SK-N-SH (cell line): ENCODE data around the gene CDH11. TPM values are rescaled to one million over a fixed set of nuclear protein-coding genes. Genes with fewer than 3 reads are reported as not detected.

Experiments used
- CTCF ChIA-PET: fragments of 300-600, 350-600 bp; formaldehyde crosslinking; extraction: SDS; loops from one replicate; lab custom pipeline; 2021; lab: Yijun Ruan, JAX
- POLR2A ChIA-PET: fragments of 350-600 bp; sonication (Branson Sonifier 250); formaldehyde crosslinking; extraction: SDS; loops from one replicate; lab custom pipeline; 2020; ENCODE audit warnings: antibody characterized with exemption, inconsistent platforms; lab: Yijun Ruan, JAX
- DNase-seq: peaks from one replicate; pipeline ENCODE4 v3.0.0; 2012
- H2AFZ ChIP-seq: fragments of 200-600 bp; sonication (generic); 2 replicates; pipeline ENCODE4 v1.8.1; 2016; ENCODE audit warnings: antibody characterized with exemption, mild to moderate bottlenecking, low read depth
- H3F3A ChIP-seq: fragments of 200-600 bp; sonication (generic); replicated peaks from 2 replicates; pipeline ENCODE3; 2016; ENCODE audit warnings: antibody characterized with exemption, mild to moderate bottlenecking; ENCODE audit not compliant: insufficient read depth
- H3K27ac ChIP-seq, 2 experiments: fragments of 200-500 bp in 1 of 2; fragments of 200-600 bp in 1 of 2; sonication (Bioruptor generic) in 1 of 2; sonication (generic), shearing (Covaris generic) in 1 of 2; 2 replicates each; pipeline versions ENCODE4 v1.5.1 to v1.6.1; 2014 to 2016; ENCODE audit warnings: low read depth in 2 of 2, inconsistent platforms in 1 of 2, low read length in 1 of 2, mild to moderate bottlenecking in 1 of 2, mixed read lengths in 1 of 2
- H3K27me3 ChIP-seq: fragments of 200-600 bp; sonication (generic), shearing (Covaris generic); 2 replicates; pipeline ENCODE4 v1.6.1; 2016; ENCODE audit warnings: mixed run types; ENCODE audit not compliant: insufficient read depth
- H3K36me3 ChIP-seq, 2 experiments: fragments of 200-500 bp in 1 of 2; fragments of 200-600 bp in 1 of 2; sonication (Bioruptor generic) in 1 of 2; sonication (generic) in 1 of 2; replicated peaks in 1 of 2; 2 replicates each; pipeline versions ENCODE3 to v1.5.1; 2014 to 2016; ENCODE audit warnings: low read length in 1 of 2, mild to moderate bottlenecking in 1 of 2; ENCODE audit not compliant: insufficient read depth in 2 of 2, control insufficient read depth in 1 of 2
- H3K4me1 ChIP-seq, 2 experiments: fragments of 200-500 bp in 1 of 2; fragments of 200-600 bp in 1 of 2; sonication (Bioruptor generic) in 1 of 2; sonication (generic), shearing (Covaris generic) in 1 of 2; 2 replicates each; pipeline versions ENCODE4 v1.5.1 to v1.6.1; 2014 to 2016; ENCODE audit warnings: low read depth in 1 of 2, low read length in 1 of 2, mixed run types in 1 of 2; ENCODE audit not compliant: insufficient read depth in 2 of 2, control insufficient read depth in 1 of 2
- H3K4me2 ChIP-seq: fragments of 200-600 bp; sonication (generic), shearing (Covaris generic); 2 replicates; pipeline ENCODE4 v1.6.1; 2017; ENCODE audit warnings: mixed run types
- H3K4me3 ChIP-seq, 2 experiments: fragments of 200-500 bp in 1 of 2; fragments of 200-600 bp in 1 of 2; sonication (Bioruptor generic) in 1 of 2; sonication (generic), shearing (Covaris generic) in 1 of 2; 2 replicates each; pipeline versions ENCODE4 v1.5.1 to v1.8.1; 2014 to 2016; ENCODE audit warnings: low read depth in 2 of 2, inconsistent platforms in 1 of 2, low read length in 1 of 2, mild to moderate bottlenecking in 1 of 2, mixed read lengths in 1 of 2, moderate library complexity in 1 of 2
- H3K79me2 ChIP-seq: fragments of 200-600 bp; sonication (generic); 2 replicates; pipeline ENCODE4 v1.8.1; 2017; ENCODE audit warnings: mild to moderate bottlenecking; ENCODE audit not compliant: insufficient read depth
- H3K9ac ChIP-seq: fragments of 200-600 bp; sonication (generic); 2 replicates; pipeline ENCODE4 v1.6.1; 2017; ENCODE audit warnings: mixed run types
- H3K9me2 ChIP-seq: fragments of 200-600 bp; sonication (generic); 2 replicates; pipeline ENCODE4 v1.6.1; 2017; ENCODE audit warnings: mixed run types
- H3K9me3 ChIP-seq: fragments of 200-600 bp; sonication (generic); 2 replicates; pipeline ENCODE4 v1.6.1; 2017; ENCODE audit warnings: mixed run types, mild to moderate bottlenecking, moderate library complexity
- H4K20me1 ChIP-seq: fragments of 200-600 bp; sonication (generic); 2 replicates; pipeline ENCODE4 v1.6.1; 2017; ENCODE audit warnings: mild to moderate bottlenecking, mixed run types; ENCODE audit not compliant: insufficient read depth
- CHD2 ChIP-seq: fragments of 150-350 bp; IDR thresholded peaks from 2 replicates; pipeline ENCODE4 v1.6.1; 2018; ENCODE audit warnings: low read length; ENCODE audit not compliant: partially characterized antibody
- CTCF ChIP-seq: fragments of 200-600 bp; sonication (generic); IDR thresholded peaks from 2 replicates; pipeline ENCODE4 v1.6.1; 2017; ENCODE audit warnings: antibody characterized with exemption, mild to moderate bottlenecking, moderate library complexity
- ELF1 ChIP-seq: IDR thresholded peaks from 2 replicates; pipeline ENCODE4 v1.4.0; 2012
- EP300 ChIP-seq, 2 experiments: IDR thresholded peaks; 2 replicates each; pipeline versions ENCODE4 v1.4.0 to v1.6.1; 2012; ENCODE audit warnings: borderline replicate concordance in 1 of 2, low read depth in 1 of 2, low read length in 1 of 2
- EZH2phosphoT487 ChIP-seq: fragments of 200-600 bp; sonication (generic); IDR thresholded peaks from 2 replicates; pipeline ENCODE4 v1.6.1; 2017; ENCODE audit warnings: low read depth, mixed run types, mild to moderate bottlenecking, antibody characterized with exemption, moderate library complexity, borderline replicate concordance
- FOXJ3 ChIP-seq: sonication (generic); formaldehyde crosslinking; IDR thresholded peaks from 2 replicates; pipeline ENCODE4 v1.5.1; 2020; ENCODE audit warnings: mild to moderate bottlenecking, missing genetic modification reagents
- GATA2 ChIP-seq: sonication (generic); formaldehyde crosslinking; IDR thresholded peaks from 2 replicates; pipeline ENCODE4 v1.5.0; 2020; ENCODE audit warnings: mild to moderate bottlenecking, missing genetic modification reagents
- IRF3 ChIP-seq: fragments of 150-350 bp; IDR thresholded peaks from 2 replicates; pipeline ENCODE4 v1.6.1; 2016; ENCODE audit warnings: mild to moderate bottlenecking, low read depth, low read length
- JUND ChIP-seq: IDR thresholded peaks from 2 replicates; pipeline ENCODE4 v1.4.0; 2012
- NRF1 ChIP-seq: IDR thresholded peaks from 2 replicates; pipeline ENCODE4 v1.6.1; 2012; ENCODE audit warnings: low read depth, mild to moderate bottlenecking, low read length
- POLR2AphosphoS5 ChIP-seq: IDR thresholded peaks from 2 replicates; pipeline ENCODE4 v1.6.1; 2012; ENCODE audit warnings: low read depth, low read length
- RCOR1 ChIP-seq: fragments of 150-350 bp; IDR thresholded peaks from 2 replicates; pipeline ENCODE4 v1.6.1; 2017; ENCODE audit warnings: antibody characterized with exemption, low read length
- RFX5 ChIP-seq: IDR thresholded peaks from 2 replicates; pipeline ENCODE4 v1.6.1; 2012; ENCODE audit warnings: mild to moderate bottlenecking, improper control_type of control experiment, low read length
- SIN3A ChIP-seq: IDR thresholded peaks from 2 replicates; pipeline ENCODE4 v1.6.1; 2012; ENCODE audit warnings: low read depth, mild to moderate bottlenecking, low read length, moderate library complexity, borderline replicate concordance
- SMC3 ChIP-seq: IDR thresholded peaks from 2 replicates; pipeline ENCODE4 v1.6.1; 2012; ENCODE audit warnings: low read depth, low read length, improper control_type of control experiment
- TEAD4 ChIP-seq: IDR thresholded peaks from 2 replicates; pipeline ENCODE4 v1.4.0; 2012; ENCODE audit warnings: mild to moderate bottlenecking, borderline replicate concordance; ENCODE audit not compliant: insufficient read depth
- USF1 ChIP-seq: IDR thresholded peaks from 2 replicates; pipeline ENCODE4 v1.4.0; 2012; ENCODE audit warnings: low read depth, borderline replicate concordance
- YY1 ChIP-seq: IDR thresholded peaks from 2 replicates; pipeline ENCODE4 v1.4.0; 2012; ENCODE audit warnings: low read depth, mild to moderate bottlenecking
- polyA plus RNA-seq, 3 experiments: library from polyadenylated mRNA; depleted of rRNA; stranded (reverse); fragments of >200 nt; gene quantifications; 2 replicates each; pipeline ENCODE4 v1.2.3, GENCODE V29; 2012
- TF ChIP-seq, protein P1 (sequence below): IDR thresholded peaks from 2 replicates; pipeline ENCODE4 v1.6.1; 2012; ENCODE audit warnings: mild to moderate bottlenecking, low read depth, low read length, moderate library complexity

The CDH11 gene
- polyA plus RNA-seq, 1 of the 3 experiments (the other 2 are of a cell fraction): 269 TPM

- TF ChIP-seq, protein P1, sequence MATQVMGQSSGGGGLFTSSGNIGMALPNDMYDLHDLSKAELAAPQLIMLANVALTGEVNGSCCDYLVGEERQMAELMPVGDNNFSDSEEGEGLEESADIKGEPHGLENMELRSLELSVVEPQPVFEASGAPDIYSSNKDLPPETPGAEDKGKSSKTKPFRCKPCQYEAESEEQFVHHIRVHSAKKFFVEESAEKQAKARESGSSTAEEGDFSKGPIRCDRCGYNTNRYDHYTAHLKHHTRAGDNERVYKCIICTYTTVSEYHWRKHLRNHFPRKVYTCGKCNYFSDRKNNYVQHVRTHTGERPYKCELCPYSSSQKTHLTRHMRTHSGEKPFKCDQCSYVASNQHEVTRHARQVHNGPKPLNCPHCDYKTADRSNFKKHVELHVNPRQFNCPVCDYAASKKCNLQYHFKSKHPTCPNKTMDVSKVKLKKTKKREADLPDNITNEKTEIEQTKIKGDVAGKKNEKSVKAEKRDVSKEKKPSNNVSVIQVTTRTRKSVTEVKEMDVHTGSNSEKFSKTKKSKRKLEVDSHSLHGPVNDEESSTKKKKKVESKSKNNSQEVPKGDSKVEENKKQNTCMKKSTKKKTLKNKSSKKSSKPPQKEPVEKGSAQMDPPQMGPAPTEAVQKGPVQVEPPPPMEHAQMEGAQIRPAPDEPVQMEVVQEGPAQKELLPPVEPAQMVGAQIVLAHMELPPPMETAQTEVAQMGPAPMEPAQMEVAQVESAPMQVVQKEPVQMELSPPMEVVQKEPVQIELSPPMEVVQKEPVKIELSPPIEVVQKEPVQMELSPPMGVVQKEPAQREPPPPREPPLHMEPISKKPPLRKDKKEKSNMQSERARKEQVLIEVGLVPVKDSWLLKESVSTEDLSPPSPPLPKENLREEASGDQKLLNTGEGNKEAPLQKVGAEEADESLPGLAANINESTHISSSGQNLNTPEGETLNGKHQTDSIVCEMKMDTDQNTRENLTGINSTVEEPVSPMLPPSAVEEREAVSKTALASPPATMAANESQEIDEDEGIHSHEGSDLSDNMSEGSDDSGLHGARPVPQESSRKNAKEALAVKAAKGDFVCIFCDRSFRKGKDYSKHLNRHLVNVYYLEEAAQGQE: no peak
- TF ChIP-seq SMC3: no peak
Observed at GRCh38 chr16:65004570-65004969, 117.3 kb downstream of the CDH11 start (continued).

GRCh38 chr16:65003621-65004020, 118.2 kb downstream of the CDH11 start:
- H3K27ac ChIP-seq: peak overlapping the region in 1 of 2 experiments; percentile 98; a peak in 2 of 4 replicates

More at GRCh38 chr16:65003621-65004020, 118.2 kb downstream of the CDH11 start:
- no peak overlapping the region for H3K9ac ChIP-seq
- H2AFZ ChIP-seq: no peak overlapping the region
- ChIA-PET POLR2A (no interaction called here), CTCF (no interaction called here)
- DNase-seq: no peak
- no peak overlapping the region for H3K4me3 ChIP-seq
- no peaks in the 10 kb centered on the region for H3K9me2 ChIP-seq
- peaks cover 4% of the 10 kb centered on the region for H4K20me1 ChIP-seq
- H3K4me1 ChIP-seq: peaks cover 0 to 21% of the 10 kb centered on the region in 2 experiments; a peak in 2 of 4 replicates
- TF ChIP-seq, protein P1: no peak
- TF ChIP-seq EZH2phosphoT487 (no peak), ELF1 (no peak), TEAD4 (no peak), RFX5 (no peak), IRF3 (no peak), NRF1 (no peak), SIN3A (no peak), POLR2AphosphoS5 (no peak), CTCF (no peak), GATA2 (no peak), JUND (no peak), USF1 (no peak), YY1 (no peak), RCOR1 (no peak), CHD2 (no peak), FOXJ3 (CRISPR knock-in tag) (no peak), EP300 (IDR thresholded peaks at IDR 0.05; ENCODE audit: borderline replicate concordance in 1 of 2, low read depth in 1 of 2, low read length in 1 of 2) (no peak)
- H3K36me3 ChIP-seq: peaks cover 34 to 70% of the 10 kb centered on the region in 2 experiments
- peaks cover 76% of the 10 kb centered on the region for H3K79me2 ChIP-seq
- H3K4me2 ChIP-seq: no peak overlapping the region
- no peaks in the 10 kb centered on the region for H3K27me3 ChIP-seq
- H3F3A ChIP-seq: peaks cover 55% of the 10 kb centered on the region
- H3K9me3 ChIP-seq: no peaks in the 10 kb centered on the region
